ENCODE data around the gene LORICRIN.

DNA sequence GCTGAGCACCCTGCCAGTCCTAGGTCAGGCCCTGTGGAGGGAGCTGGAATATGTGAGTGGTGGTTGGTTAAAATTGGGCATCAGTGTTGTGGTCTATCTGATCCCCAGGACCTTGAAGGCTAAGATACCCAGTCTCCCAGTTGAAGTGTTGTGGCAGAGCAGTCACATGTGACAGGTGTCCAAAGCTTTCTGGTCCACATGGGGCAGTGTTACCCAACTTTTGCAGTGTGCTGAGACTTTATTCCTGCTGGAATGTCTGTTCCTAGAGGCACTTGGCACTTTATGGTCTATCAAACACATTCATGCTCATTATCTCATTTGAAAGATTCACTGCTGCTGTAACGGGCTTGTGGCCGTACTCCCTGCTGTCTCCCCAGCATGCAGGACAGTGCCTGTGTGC lies 21.0 kb upstream of the LORICRIN start:
- TF ChIP-seq, protein P1, sequence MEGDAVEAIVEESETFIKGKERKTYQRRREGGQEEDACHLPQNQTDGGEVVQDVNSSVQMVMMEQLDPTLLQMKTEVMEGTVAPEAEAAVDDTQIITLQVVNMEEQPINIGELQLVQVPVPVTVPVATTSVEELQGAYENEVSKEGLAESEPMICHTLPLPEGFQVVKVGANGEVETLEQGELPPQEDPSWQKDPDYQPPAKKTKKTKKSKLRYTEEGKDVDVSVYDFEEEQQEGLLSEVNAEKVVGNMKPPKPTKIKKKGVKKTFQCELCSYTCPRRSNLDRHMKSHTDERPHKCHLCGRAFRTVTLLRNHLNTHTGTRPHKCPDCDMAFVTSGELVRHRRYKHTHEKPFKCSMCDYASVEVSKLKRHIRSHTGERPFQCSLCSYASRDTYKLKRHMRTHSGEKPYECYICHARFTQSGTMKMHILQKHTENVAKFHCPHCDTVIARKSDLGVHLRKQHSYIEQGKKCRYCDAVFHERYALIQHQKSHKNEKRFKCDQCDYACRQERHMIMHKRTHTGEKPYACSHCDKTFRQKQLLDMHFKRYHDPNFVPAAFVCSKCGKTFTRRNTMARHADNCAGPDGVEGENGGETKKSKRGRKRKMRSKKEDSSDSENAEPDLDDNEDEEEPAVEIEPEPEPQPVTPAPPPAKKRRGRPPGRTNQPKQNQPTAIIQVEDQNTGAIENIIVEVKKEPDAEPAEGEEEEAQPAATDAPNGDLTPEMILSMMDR (IDR thresholded peaks at IDR 0.05) = no peak
- no peak for TF ChIP-seq EZH2 (IDR thresholded peaks at IDR 0.05; ENCODE audit: borderline replicate concordance, insufficient read depth, low read depth, low read length, poor library complexity, severe bottlenecking)

All from B cell (primary cell).